Endothelial cell of umbilical vein (primary cell): ENCODE results near the gene KCNJ3.

Source experiments
- CTCF ChIP-seq, 2 donors: IDR thresholded peaks; 1 replicate in 1 of 2; 2 replicates in 1 of 2; pipeline ENCODE4 v1.5.1; 2011; ENCODE audit warnings: low read length in 2 of 2, mild to moderate bottlenecking in 2 of 2, moderate library complexity in 2 of 2, control low read depth in 1 of 2, inconsistent platforms in 1 of 2, low read depth in 1 of 2; ENCODE audit not compliant: insufficient read depth in 1 of 2; ENCODE audit errors: extremely low read depth in 1 of 2
- EZH2 ChIP-seq: IDR thresholded peaks from 2 replicates; pipeline ENCODE4 v1.6.1; 2012; ENCODE audit warnings: borderline replicate concordance, low read depth, mild to moderate bottlenecking, moderate library complexity, low read length, inconsistent platforms; ENCODE audit not compliant: severe bottlenecking
- FOS ChIP-seq: IDR thresholded peaks from 2 replicates; pipeline ENCODE4 v1.6.1; 2011; ENCODE audit warnings: mild to moderate bottlenecking, low read length, moderate library complexity, borderline replicate concordance; ENCODE audit not compliant: insufficient read depth
- POLR2AphosphoS5 ChIP-seq: IDR thresholded peaks from 2 replicates; pipeline ENCODE4 v1.6.1; 2012; ENCODE audit warnings: low read depth, mild to moderate bottlenecking, control low read depth, low read length, moderate library complexity; ENCODE audit not compliant: insufficient read depth

- no peak for TF ChIP-seq CTCF (IDR thresholded peaks at IDR 0.05; ENCODE audit: extremely low read depth in 1 of 2, insufficient read depth in 1 of 2, low read depth in 1 of 2, low read length in 2 of 2)
- no peak for TF ChIP-seq POLR2AphosphoS5
- no peak for TF ChIP-seq FOS
- no peak for TF ChIP-seq EZH2
Measured at GRCh38 chr2:154855138-154855537, 156.6 kb downstream of the KCNJ3 start.
